ENCODE results near the gene KCNMA1.

Gene KCNMA1

DNA sequence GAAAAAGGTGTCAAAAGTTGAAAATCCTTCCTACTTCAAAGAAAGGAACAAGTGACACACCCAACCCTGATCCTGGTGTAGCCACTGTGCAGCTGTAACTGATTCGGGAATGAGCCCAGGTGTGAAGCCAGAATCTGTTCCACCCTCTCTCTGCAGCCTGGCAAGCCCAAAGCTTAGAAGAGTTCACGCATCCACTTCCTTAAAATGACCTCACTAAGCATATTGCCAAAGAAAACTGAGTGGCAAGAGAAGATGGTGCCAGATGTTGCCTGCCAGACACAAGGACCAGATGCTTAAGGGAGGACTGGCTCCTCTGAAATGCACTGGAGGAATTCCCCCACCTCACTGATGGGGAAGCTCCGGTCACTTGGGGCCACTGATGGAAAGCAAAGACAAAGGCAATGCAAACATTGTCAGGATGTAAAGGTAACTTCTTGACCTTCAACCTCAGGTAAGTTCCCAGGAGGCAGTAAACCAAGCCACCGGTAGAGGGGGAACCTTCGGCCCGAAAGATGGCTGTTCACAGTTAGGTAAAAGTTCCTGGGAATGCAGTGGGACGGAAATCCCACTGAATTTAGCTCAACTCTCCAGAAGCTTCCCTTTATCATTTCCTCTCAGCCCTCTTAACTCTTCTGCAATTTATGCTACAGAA, 554.9 kb downstream of the KCNMA1 start:
- FAIRE-seq (no peak), DNase-seq (ENCODE audit: insufficient read length, low spot score) (no peak)
- TF ChIP-seq, protein P1, sequence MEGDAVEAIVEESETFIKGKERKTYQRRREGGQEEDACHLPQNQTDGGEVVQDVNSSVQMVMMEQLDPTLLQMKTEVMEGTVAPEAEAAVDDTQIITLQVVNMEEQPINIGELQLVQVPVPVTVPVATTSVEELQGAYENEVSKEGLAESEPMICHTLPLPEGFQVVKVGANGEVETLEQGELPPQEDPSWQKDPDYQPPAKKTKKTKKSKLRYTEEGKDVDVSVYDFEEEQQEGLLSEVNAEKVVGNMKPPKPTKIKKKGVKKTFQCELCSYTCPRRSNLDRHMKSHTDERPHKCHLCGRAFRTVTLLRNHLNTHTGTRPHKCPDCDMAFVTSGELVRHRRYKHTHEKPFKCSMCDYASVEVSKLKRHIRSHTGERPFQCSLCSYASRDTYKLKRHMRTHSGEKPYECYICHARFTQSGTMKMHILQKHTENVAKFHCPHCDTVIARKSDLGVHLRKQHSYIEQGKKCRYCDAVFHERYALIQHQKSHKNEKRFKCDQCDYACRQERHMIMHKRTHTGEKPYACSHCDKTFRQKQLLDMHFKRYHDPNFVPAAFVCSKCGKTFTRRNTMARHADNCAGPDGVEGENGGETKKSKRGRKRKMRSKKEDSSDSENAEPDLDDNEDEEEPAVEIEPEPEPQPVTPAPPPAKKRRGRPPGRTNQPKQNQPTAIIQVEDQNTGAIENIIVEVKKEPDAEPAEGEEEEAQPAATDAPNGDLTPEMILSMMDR (IDR thresholded peaks at IDR 0.05; ENCODE audit: insufficient read depth, missing control alignments) = no peak

DNA sequence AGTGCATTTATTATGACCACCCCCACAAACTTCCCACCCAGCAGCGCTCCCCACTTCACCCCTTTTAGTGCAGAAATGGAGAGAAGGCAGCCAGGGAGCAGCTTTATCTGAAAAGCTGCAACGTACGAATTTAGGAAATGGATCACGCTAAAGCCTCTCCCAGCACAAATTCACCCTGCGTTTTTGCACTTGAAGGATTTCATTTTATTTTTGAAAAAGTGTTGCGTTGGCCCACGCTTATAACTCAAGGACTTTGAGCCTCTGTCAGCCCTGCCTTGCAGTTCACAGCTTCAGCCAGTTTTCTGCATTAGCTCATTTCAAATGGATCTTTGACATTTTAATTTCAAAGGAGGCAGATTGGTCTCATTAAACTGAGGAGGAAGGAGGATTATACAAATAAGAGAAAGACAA, 556.1 kb downstream of the KCNMA1 start:
- DNase-seq (ENCODE audit: insufficient read length, low spot score) (no peak), FAIRE-seq (no peak)
- TF ChIP-seq, protein P1 (IDR thresholded peaks at IDR 0.05; ENCODE audit: insufficient read depth, missing control alignments) = no peak

DNA sequence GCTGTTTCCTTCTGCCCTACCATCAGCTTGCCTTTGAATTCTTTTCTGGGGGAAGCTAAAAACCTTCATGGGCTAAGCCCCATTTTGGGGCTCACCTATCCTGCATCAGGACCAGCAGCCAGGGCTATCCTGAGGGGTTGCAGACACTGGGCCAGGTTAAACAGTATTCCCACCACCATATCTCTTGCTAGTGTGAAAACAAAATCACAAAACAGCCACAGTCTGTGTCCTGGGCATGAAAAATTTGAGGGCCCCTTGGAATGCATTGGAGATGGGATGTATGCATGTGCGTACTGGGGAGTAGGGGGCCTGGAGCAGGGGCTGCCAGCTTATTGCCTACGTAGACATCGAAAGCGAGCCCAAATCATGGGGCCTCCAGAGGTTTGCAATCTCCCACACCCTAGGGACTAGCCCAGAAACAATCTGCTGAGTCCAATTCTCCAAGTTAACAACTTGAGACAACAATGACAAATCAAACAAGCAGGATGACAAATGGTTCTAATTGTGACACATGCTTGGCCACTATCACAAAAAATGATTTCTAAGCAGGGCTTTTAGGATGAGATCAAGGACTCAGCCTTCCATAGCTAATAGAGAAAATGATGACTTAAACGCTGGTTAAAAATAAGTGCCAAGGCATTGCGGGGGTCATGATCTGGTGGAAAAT, 557.1 kb downstream of the KCNMA1 start:
- FAIRE-seq (no peak), DNase-seq (ENCODE audit: insufficient read length, low spot score) (no peak)
- TF ChIP-seq, protein P1 (IDR thresholded peaks at IDR 0.05; ENCODE audit: insufficient read depth, missing control alignments) = no peak

DNA sequence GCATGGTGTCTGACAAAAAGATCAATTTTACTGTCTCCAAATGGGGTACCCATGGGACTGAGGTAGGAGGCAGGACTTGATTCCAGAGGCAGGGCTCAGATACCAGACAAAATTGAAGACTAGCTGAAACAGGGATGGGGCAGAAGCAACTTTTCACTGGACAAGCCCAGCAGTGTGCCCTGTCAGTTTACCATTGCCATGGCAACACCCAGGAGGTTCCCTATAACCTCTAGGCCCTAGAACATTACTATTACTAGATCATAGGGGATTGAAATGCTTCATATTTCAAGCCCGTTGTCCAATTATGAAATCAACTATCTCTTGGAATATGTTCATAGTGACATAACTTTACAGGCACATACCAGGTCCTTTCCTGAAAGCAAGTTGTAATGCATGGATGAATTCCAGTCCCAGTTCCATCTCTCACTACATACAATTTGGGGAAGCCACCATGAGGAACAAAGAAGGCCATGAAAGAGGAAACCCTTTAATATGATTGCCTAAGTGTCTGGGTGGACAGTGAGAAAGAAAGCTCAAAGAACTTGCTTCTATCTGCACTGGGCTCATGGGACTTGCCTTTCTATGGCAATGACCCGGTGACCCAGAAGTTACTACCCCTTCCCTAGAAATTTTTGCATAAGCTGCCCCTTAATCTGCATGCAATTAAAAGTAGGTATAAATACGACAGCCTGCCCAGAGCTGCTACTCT, 557.9 kb downstream of the KCNMA1 start:
- DNase-seq (ENCODE audit: insufficient read length, low spot score) (no peak), FAIRE-seq (no peak)
- TF ChIP-seq, protein P1 (IDR thresholded peaks at IDR 0.05; ENCODE audit: insufficient read depth, missing control alignments) = no peak

DNA sequence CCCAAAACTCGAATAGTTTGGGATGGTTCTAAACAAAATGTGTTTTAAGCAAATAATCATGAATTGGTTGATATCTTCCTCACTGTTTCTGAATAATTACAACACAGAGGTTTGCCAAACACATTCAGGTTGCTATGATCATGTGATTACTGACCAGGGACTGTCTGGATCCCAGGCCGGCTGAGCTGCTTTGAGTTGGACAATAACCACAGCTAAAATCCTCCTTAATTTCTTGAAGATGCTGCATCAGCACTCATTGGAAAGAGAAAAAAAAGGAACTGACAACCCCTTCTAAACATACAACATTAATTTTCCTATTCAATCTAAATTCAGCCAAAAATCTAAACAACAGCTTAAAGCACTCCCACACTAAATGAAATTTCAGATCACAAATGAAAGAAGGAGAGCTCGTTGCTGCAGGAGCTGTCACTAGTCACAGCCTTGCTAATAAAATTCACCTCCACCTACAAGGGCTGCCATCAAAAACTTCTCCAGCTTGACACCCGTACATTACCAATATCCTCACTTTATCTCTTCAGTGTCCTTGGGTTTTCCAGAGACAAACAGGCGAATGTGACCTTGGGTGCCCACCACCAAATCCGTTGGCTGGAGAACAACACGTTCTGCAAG, 560.2 kb downstream of the KCNMA1 start:
- no peak for FAIRE-seq
- TF ChIP-seq, protein P1 (IDR thresholded peaks at IDR 0.05; ENCODE audit: insufficient read depth, missing control alignments) = no peak
- no peak for DNase-seq (ENCODE audit: insufficient read length, low spot score)

DNA sequence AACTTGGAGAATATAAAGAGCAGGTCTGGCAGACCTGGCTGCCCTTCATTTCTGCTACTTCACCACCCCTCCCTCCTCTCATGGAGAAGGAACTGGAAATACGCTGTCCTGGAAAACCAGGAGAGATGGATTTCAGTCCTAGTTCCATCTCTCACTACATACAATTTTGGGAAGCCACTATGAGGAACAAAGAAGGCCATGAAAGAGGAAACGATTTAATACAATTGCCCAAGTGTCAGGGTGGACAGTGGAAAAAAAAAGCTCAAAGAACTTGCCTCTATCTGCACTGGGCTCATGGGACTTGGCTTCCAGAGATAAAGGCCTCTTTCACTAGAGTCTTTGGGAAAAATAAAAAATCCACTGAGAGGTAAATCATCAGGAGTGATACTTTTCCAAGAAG, 561.7 kb downstream of the KCNMA1 start:
- TF ChIP-seq, protein P1 (IDR thresholded peaks at IDR 0.05; ENCODE audit: insufficient read depth, missing control alignments) = no peak
- FAIRE-seq (no peak), DNase-seq (ENCODE audit: insufficient read length, low spot score) (no peak)

Measured in D721Med (cell line).